ENCODE data around the gene AGRP.

The AGRP gene

DNA sequence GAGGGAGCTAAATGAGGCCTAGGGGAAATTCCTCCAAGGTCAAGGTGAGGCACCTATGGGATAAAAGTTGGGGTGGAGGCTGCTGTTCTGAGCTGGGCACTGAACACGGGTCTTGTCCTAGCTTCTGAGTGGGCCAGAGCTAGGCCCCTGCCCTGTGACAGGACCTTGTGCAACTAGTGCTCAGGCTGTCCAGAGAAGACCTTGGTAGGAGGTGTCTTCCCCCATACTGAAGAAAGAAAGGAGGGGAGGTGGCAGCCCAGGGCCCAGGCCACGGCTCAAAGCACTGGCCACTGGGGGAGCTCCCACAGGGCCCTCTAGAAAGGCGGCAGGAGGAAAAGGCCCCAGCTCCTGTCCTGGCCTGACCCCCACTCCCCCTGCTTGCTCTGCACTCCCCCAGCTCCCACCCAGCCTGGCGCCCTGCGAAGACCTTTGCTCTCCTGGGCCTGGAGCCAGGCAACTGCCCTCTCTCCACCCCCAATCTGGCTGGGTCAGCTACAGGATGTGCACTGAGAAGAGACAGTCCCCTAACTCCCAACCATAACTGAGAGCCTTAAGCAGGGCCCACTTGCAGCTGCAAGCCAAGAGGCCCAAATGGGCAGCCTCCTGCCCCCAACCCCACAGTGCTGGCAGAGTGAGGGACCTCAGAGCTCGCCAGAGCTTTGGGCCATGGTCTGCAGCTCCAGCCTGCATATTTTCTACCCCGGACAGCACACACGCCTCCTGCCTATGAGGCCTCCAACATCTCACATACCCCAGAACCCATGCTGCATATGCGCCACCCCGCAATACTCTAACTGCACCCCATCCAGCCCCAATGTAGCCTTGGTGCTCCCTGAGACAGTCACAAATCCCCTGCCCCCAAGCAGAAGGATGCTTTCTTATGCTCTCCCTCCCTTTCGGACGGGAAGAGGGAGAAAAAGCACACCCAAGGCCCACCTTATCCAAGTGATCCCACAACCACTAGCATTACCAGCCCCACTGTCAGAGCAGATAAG, 37.1 kb downstream of the AGRP start:
- DNase-seq (ENCODE audit: low read depth, low spot score): no peak

DNA sequence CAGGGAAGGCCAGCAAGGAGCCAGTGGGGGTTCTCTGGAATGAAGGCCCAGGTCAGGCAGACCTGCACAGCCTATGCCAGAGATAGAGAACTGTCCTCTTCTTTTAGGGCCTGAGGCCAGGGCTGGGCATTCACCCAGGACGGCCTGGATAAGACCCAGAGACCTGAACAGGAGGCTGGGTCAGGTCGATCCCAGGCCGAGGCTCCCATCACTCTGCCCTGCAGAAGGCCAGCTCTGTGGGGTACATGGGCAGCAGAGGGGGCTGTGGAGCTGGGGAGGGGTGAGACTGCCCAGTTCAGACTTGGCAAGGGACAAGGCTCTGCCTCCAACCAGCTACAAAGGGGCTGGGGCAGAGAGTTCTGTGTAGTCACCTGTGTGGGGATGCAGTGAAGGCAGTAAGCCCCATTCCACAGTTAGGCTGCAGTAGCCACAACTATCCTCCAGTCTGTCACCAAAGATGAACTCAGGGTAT, 37.9 kb downstream of the AGRP start:
- no peak for DNase-seq (ENCODE audit: low read depth, low spot score)

GRCh38 chr16:67445126-67445426, 38.3 kb downstream of the AGRP start:
- no peak for DNase-seq (ENCODE audit: low read depth, low spot score)

DNA sequence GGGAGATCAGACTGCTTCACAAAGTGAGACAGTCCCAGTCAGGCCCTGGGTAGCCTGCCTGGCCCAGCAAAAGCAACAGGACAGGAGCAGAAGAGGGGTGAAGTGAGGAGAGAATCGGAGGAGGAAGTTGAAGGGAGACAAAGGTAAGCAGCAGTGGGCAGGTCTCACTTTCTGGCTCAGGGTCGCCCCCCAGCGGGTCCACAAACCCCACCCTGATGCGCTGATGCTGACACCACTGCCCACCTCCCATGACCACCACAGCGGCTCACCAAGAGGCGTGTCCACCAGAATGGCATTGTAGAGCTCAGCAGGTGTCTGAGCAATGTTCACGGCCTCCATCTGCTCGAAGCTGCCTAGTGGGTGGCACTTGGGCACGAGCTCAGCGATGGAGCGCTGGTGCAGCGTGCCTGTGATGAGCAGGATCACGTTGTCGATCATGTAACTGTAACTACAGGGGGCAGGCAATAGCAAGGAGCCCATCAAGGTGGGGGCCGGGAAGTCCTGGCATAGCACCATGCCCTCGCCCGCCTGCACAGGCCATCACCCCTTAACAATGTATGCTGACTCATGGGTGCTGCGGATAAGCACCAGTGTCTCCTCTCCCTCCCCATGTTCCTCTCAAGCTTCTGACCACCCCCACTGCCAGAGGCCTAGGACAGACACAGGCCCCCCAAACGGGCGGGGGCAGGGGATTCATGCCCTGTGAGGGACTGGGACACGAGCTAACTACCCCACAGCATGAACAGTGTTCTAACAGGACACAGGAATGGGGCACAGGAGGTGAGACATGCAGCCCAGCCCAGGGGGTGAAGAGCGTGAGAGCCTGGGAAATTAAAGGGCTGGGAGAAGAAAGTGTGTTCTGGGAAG, 38.9 kb downstream of the AGRP start:
- DNase-seq (ENCODE audit: low read depth, low spot score): no peak

- DNase-seq (ENCODE audit: low read depth, low spot score): no peak
These were observed 40.1 kb downstream of the AGRP start for GRCh38 chr16:67443265-67443664.

DNA sequence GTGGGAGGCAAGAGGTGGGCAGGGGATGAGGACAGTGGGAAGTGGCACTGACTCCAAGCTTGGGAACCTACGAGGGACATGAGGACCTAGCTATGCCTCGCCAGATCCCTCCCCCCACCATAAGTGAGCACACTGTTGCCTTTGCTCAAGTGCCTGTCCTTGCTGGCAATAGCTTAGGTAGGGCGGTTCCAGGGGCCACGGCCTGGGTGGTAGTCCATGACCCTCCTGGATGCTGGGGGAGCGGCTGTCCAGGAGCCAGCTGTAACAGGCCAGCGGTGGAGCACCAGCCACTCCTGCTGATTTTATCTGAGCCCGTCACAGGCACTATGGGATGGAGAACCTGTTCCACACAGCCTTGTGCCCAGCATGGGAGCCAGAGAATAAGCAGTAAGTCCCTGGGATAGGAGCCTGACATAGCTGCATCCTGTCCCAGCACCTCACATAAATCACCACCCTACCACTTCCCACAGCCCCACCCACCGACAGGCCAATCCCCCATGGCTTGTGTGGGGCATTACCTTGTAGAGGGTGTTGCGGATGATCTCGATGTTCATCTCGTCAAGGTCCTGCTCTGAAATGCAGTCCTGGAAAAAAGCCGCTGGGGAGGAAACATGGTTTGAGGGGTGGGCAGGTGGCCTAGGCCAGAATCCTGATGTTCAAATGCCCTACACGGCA, 40.6 kb downstream of the AGRP start:
- DNase-seq (ENCODE audit: low read depth, low spot score): no peak

DNA sequence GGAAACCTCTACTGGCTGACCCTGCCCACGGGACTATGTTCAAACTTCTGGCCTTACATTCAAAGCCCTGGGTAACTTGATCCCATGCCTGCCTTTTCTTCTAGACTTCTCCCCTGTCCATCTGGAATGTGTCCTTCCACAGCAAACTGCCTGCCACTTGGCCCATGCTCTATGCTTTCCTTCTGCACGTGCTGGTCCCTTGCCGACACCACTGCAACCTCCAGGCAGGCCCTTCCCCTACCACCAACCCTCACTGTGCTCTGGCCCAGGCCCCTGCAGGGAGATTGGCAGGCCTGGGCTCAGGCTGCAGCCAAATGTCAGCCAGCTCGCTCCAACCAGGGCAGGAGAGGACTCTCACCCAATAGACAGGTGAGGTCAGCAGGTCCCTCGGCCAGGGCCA, 41.4 kb downstream of the AGRP start:
- DNase-seq (ENCODE audit: low read depth, low spot score): no peak

- DNase-seq (ENCODE audit: low read depth, low spot score): no peak
These were observed 42.0 kb downstream of the AGRP start for GRCh38 chr16:67441271-67441753.

- DNase-seq (ENCODE audit: low read depth, low spot score): no peak
These were observed 44.4 kb downstream of the AGRP start for GRCh38 chr16:67438824-67439393.

- no peak for DNase-seq (ENCODE audit: low read depth, low spot score)
These were observed 45.1 kb downstream of the AGRP start for GRCh38 chr16:67438098-67438791.

DNA sequence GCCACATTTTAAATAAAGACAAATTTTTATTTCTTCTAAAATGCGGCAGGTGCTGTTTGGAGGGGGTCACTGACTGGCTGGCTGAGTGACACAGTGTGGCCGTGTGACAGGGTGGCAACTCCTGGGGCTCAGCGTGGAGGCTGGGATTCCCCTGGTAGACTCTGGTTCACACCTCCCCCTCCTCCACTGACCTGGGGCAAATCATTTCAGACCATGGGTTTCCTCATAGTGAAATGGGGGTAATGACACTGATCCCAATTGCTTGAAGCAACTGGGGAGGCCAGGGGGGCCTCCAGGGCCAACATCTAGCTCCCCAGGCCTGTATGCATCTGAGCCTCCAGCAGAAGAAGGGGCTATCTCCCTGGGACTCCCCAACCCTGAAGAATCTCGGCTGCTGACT, 45.8 kb downstream of the AGRP start:
- DNase-seq (ENCODE audit: low read depth, low spot score): no peak

GRCh38 chr16:67436640-67437193, 46.6 kb downstream of the AGRP start:
- DNase-seq (ENCODE audit: low read depth, low spot score): no peak

- DNase-seq (ENCODE audit: low read depth, low spot score): no peak
These were observed 47.6 kb downstream of the AGRP start for GRCh38 chr16:67435758-67436164.

- DNase-seq (ENCODE audit: low read depth, low spot score): no peak
These were observed 50.1 kb downstream of the AGRP start for GRCh38 chr16:67433131-67433719.
